Gastroesophageal sphincter (tissue), 4 donors: ENCODE measurements around the gene FAM8A1. TPM values are rescaled to one million over a fixed set of nuclear protein-coding genes. Genes with fewer than 3 reads are reported as not detected.

ENCODE experiments used
- ATAC-seq: fragments of 150-250 bp; one replicate; pipeline ENCODE4 v1.9.1; 2016; ENCODE audit warnings: mild to moderate bottlenecking, moderate library complexity
- H3K27ac ChIP-seq, 4 donors: fragments of 200-600 bp; sonication (generic) in 3 of 4; 1 replicate in 3 of 4; 2 replicates in 1 of 4; pipeline ENCODE4 v1.5.1; 2016 to 2019
- H3K27me3 ChIP-seq: fragments of 200-600 bp; sonication (generic); one replicate; pipeline ENCODE4 v1.5.1; 2019
- H3K36me3 ChIP-seq, 2 donors: fragments of 200-600 bp; sonication (generic); one replicate each; pipeline ENCODE4 v1.5.1; 2019; ENCODE audit warnings: control low read depth in 1 of 2
- H3K4me1 ChIP-seq, 3 donors: fragments of 200-600 bp; sonication (generic); 1 replicate in 2 of 3; 2 replicates in 1 of 3; pipeline ENCODE4 v1.5.1; 2016 to 2019; ENCODE audit warnings: control low read depth in 2 of 3
- H3K4me3 ChIP-seq, 2 donors: fragments of 200-600 bp; sonication (generic); one replicate each; pipeline ENCODE4 v1.5.1; 2019; ENCODE audit warnings: mild to moderate bottlenecking in 1 of 2, moderate library complexity in 1 of 2
- H3K9me3 ChIP-seq, 3 donors: fragments of 200-600 bp; sonication (generic); one replicate each; pipeline ENCODE4 v1.5.1; 2017 to 2019; ENCODE audit warnings: control low read depth in 2 of 3
- CTCF ChIP-seq, 4 experiments: fragments of 200-600 bp in 2 of 4; fragments of 450-650 bp in 2 of 4; sonication (generic) in 1 of 4; IDR thresholded peaks; one replicate each; pipeline ENCODE4 v1.5.1; 2017 to 2019; ENCODE audit warnings: antibody characterized with exemption in 4 of 4, mild to moderate bottlenecking in 2 of 4, moderate library complexity in 2 of 4
- EP300 ChIP-seq: sonication (generic); formaldehyde crosslinking; IDR thresholded peaks from one replicate; pipeline ENCODE4 v1.6.1; 2017; ENCODE audit warnings: antibody characterized with exemption, mild to moderate bottlenecking
- POLR2A ChIP-seq, 2 donors: fragments of 450-650 bp; IDR thresholded peaks; one replicate each; pipeline ENCODE4 v1.6.1; 2017; ENCODE audit warnings: antibody characterized with exemption in 2 of 2, mild to moderate bottlenecking in 2 of 2, moderate library complexity in 1 of 2
- POLR2AphosphoS5 ChIP-seq: sonication (generic); formaldehyde crosslinking; IDR thresholded peaks from one replicate; pipeline ENCODE4 v1.6.1; 2017; ENCODE audit warnings: antibody characterized with exemption
- WGBS, 2 donors: methylation state at CpG; one replicate each; pipeline ENCODE4 v1.1.5; 2018; ENCODE audit warnings: low coverage in 1 of 2; 5-methylcytosine and 5-hydroxymethylcytosine counted together
- small RNA-seq, 4 donors: library from RNA; depleted of rRNA; stranded (forward); fragments of <200 nt; gene quantifications; one replicate each; pipeline ENCODE3, GENCODE V24; 2016
- total RNA-seq, 4 donors: library from RNA; depleted of rRNA; stranded (reverse); fragments of >200 nt; gene quantifications; one replicate each; pipeline ENCODE4 v1.1.0, GENCODE V29; 2016

FAM8A1 gene
- total RNA-seq, 4 donors from 2014 or later = 38.1 to 55.2 (median 45.9) TPM

DNA sequence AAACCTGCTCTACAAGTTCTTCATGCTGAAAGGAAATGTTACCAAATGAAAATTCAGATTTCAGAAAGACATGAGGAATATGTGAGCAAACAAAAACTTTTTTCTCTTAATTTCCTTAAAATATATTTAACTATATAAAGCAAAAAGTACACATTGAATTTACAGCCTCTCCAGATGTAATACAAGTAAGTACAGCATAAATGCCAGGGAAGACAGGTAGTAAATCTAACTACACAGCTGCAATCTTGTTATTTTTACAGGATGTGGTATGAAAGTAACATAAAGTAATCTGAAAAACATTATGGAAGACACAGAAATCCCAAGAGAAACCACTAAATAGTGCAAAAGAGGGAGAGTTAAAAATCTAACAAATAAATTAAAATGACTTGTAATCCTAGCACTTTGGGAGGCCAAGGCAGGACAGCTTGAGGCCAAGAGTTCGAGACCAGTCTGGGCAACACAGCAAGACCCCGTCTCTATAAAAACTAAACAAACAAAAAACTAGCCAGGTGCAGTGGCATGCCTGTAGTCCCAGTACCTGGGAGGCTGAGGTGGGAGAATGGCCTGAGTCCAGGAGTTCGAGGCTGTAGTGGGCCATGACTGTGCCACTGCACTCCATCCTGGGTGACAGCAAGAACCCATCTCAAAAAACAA lies 50.7 kb downstream of the FAM8A1 start:
- Histone ChIP-seq H3K27me3 (no peaks in the 10 kb centered on the region), H3K4me3 (no peak overlapping the region), H3K9me3 (no peaks in the 10 kb centered on the region), H3K36me3 (peaks cover 0 to 87% of the 10 kb centered on the region in 2 donors), H3K27ac (no peak overlapping the region), H3K4me1 (peaks cover 0 to 5% (median 0%) of the 10 kb centered on the region in 3 donors)
- WGBS, 2 donors = 88 to 90% methylated on average over 3 of the region's 3 CpGs
- no peak for TF ChIP-seq POLR2A (IDR thresholded peaks at IDR 0.05)
- ATAC-seq = no peak

GRCh38 chr6:17653198-17653882 lies 53.2 kb downstream of the FAM8A1 start:
- no peaks in the 10 kb centered on the region for H3K9me3 ChIP-seq
- ATAC-seq = no peak
- WGBS, 2 donors = 50 to 67% methylated on average over 2 to 3 of the region's 5 CpGs
- H3K36me3 ChIP-seq = peaks cover 0 to 83% of the 10 kb centered on the region in 2 donors
- H3K4me1 ChIP-seq = peaks cover 0 to 18% (median 0%) of the 10 kb centered on the region in 3 donors
- no peak overlapping the region for H3K27ac ChIP-seq
- no peak overlapping the region for H3K4me3 ChIP-seq
- TF ChIP-seq POLR2AphosphoS5 (no peak), EP300 (no peak), POLR2A (IDR thresholded peaks at IDR 0.05) (no peak), CTCF (IDR thresholded peaks at IDR 0.05) (no peak)
- no peaks in the 10 kb centered on the region for H3K27me3 ChIP-seq

DNA sequence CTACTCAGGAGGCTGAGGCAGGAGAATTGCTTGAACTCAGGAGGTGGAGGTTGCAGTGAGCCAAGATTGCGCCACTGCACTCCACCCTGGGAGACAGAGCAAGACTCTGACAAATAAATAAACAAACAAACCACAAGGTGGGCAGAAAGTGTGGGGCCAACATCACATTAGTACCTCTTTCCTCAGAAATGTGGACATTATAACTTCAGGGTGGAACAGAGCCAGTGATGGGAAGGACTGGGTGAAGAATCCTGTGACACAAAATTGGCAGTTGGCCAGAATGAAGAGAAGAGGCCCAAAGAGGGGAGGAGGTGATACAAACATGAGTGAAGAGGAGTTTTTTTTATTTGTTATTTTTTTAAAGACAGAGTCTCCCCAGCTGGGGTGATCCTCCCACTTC lies 56.0 kb downstream of the FAM8A1 start:
- 100% methylated on average over 1 of the region's 1 CpG; no CpG with 5 or more reads in 1 of the 2 donors for whole genome bisulfite sequencing, 2 donors
- Histone ChIP-seq H3K36me3 (peaks cover 0 to 82% of the 10 kb centered on the region in 2 donors), H3K4me3 (no peak overlapping the region), H3K4me1 (peaks cover 0 to 14% (median 0%) of the 10 kb centered on the region in 3 donors), H3K27ac (no peak overlapping the region), H3K9me3 (no peaks in the 10 kb centered on the region), H3K27me3 (no peaks in the 10 kb centered on the region)
- ATAC-seq = no peak
- TF ChIP-seq EP300 (no peak), POLR2AphosphoS5 (no peak), CTCF (IDR thresholded peaks at IDR 0.05) (no peak), POLR2A (IDR thresholded peaks at IDR 0.05) (no peak)

DNA sequence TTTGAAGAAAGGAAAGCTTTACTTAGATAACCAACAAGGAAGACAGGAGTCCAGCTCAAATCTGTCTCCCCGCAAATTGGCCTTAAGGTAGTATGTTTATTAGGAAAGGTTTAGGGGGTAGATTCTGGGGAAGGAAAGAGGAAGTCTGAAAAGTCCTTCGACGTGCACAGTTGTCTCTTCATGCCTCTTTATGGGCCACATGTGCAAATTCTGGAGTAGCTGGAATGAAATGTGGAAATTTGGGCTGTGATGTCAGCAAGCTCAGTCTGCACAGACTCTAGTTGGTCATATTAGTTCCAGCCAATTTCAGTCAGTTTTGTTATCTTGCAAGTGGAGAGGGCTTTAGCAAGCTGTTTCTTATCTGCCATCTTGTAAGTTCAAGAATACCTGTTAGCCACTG lies 56.5 kb downstream of the FAM8A1 start:
- 54 to 100% methylated on average over 2 to 3 of the region's 3 CpGs for WGBS, 2 donors
- no peak for TF ChIP-seq CTCF (IDR thresholded peaks at IDR 0.05)
- no peak for TF ChIP-seq POLR2AphosphoS5
- no peak for TF ChIP-seq POLR2A (IDR thresholded peaks at IDR 0.05)
- TF ChIP-seq EP300 = no peak
- ATAC-seq = no peak
- Histone ChIP-seq H3K4me3 (no peak overlapping the region), H3K27ac (no peak overlapping the region), H3K36me3 (peaks cover 0 to 82% of the 10 kb centered on the region in 2 donors), H3K27me3 (no peaks in the 10 kb centered on the region), H3K9me3 (no peaks in the 10 kb centered on the region), H3K4me1 (peaks cover 0 to 14% (median 0%) of the 10 kb centered on the region in 3 donors)

Small RNA genes within 50 kb of the gene (small RNA-seq; reads per million reads assigned to genes)
- gene RNU6-190P (0 reads per million in 4 donors), gene SUMO2P13 (0 reads per million in 4 donors)

Other genes starting within 250 kb of the FAM8A1 start
- gene CAP2, start 206.7 kb upstream of the FAM8A1 start, total RNA-seq = 10 to 100 TPM; 28.5 to 66.5 (median 59.0) TPM
- 10 to 100 TPM; 28.8 to 41.6 (median 31.2) TPM for gene NUP153, start 106.6 kb downstream of the FAM8A1 start, total RNA-seq